Suppressor macrophage (primary cell): ENCODE data around the gene KLHL25.
A peak's percentile ranks its signal among the peaks of the same experiment; 100 is the strongest.

Source experiments
- DNase-seq, 4 experiments: peaks; one replicate each; pipeline ENCODE4 v3.0.0-alpha.2; 2020 to 2022

The KLHL25 gene

DNA sequence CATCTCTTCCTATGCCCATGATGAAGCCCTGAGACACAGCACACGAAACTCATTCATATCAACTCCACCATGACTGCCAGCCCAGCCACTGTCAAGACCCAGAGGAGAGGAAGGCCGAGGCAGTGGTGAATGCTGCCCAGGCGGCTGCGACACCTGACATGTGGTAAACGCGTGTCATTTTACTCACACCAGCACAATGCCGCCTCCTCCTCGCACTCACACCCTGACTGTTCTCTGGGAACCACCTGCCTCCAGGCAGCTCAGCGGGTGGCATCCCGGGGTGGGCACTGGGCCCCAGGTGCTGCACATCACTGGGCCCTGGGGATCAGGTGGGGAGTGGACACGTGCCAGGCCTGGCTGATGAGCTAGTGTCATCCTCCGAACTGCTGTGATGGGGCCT, 21.5 kb downstream of the KLHL25 start:
- DNase-seq = no peak

DNA sequence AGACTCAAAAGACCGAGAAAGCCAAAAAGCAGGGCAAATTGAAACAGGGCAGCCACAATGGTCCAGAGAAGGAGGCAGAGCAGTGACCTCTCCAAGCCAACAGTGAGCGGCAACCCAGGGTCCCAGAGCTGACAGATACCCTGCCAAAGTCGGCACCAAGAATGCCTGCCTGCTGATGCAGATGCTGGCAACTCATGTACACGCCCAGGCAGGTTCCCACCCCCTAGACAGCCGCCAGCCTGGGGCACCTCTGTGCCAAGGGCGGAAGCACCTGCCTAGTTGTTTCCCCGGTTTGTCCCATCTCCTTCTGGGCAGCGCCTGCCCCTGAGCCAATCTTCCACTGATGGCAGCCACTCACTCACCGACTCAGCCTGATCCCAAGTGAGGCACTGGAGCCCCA, 22.1 kb downstream of the KLHL25 start:
- DNase-seq = no peak

DNA sequence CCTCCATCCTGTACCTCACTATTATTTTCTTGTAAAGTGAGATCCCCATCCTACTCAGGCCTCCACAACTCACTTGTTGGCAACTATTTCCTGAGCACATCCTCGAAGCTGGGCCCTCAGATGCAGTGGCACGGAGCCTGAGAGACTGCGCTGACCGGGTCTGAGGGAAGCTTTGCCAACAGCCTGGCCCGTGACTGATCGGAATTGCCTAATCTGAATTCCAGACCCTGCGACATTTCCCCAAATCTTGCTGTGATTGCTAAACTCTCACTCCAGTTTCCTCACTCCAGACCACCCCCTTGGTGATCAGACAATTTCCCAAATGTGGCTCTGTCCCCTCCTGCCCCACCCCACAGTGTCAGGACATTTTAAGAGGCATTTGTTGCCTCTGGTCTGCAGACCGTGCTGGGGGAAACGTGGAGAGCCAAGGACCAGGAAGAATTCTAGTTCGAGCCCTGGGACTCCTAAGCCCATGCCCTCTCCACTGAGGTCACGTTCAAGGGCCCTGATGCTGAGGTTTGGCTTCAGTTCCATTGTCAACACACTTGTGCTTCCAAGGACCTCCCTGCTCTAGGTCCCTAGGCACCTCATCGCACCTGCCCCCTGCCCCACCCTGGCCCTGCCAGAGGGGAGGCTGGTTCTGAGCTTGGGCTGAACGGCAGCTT, 22.8 kb downstream of the KLHL25 start:
- no peak for DNase-seq

DNA sequence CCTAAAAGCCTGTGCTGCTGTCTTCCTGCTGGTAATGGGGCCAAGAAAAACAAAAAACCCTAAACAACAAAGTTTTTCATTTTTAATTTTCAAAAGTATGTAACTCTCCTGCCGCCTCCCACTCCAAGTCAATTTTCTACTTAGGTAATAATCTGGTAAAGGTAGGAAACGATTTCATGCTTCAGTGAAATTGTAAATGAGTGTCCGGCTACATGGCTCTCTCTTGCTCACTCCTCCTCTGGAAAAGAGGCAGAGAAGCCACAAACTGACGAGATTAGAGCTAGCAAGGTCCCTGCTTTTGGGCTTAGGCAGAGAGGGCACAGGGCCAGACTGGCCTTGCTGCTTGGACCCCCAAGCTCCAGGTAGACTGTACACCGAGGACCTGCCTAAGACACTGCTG, 23.5 kb downstream of the KLHL25 start:
- no peak for DNase-seq

DNA sequence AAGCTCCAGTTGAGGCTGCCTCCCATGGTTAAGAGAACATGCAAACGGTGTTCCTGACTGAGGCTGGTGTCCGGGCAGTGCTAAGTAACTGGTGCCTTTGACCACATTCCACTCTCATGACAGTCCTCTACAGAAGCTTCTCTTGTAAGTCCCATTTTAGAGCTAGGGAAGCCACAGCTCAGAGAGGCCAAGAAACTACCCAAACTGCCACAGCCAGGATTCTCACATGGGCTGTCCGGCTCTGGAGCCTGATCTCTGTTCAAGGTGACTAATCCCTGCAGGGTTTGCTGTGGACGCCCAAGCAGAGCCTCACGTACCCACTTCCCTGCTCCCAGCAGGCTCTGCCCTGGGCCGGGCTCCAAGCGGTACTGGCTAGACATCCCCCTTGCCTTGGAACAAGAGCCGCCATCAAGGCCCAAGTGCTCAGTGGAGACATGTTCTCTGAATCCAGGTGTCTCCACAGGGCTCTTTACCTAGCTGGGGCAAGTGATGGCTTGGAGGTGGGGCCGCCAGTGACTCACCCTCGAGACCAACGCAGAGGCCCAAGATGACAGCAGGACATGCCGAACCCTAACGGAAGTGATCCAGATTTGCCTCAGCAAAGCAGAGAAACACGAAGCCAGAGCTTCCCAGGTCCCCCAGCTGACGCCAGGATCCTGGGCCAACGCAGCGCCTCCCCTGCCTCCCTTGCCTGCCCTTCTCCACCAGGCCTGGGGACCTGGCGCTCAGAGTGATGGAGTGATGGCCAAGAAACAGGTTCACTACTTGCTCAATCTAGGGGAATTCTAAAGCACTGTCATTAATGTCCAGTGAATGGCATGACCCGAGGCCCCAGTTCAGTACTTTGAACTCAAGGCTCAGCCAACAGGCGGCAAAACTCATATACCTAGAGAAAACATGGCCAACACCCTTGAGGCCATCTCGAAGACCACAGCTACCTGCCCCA, 24.4 kb downstream of the KLHL25 start:
- DNase-seq = no peak

DNA sequence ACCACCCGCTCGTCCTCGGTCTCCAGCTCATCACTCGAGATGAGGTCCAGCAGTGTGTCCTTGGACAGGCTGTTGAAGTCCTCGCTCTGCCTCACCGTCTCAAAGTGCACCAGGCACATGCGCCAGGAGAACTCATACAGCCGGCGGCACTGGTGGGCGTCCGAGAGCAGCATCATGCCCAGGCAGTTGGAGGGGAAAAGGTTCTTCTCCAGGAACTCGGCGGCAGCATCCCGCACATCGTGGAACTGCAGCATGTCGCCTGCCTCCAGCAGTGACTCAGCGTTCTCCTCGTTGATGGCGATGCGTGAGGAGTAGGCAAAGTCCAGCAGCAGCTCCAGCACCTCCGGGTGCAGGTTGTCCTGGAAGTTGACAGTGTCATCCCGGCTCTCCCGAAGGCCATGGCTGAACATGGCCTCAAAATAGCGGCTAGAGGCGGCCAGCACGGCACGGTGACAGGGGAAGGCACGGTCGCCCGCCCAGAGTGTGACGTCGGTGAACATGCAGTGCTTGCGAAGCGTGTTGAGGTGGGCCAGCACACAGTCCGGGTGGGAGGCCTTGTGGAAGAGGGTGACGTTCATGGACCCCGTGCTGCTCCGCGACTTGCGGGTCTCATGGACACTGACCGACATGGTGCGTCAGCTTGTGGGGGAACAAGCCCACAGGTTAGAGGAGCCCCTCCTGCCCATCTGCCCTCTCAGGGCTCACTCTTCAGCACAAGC, 25.4 kb downstream of the KLHL25 start:
- no peak for DNase-seq

DNA sequence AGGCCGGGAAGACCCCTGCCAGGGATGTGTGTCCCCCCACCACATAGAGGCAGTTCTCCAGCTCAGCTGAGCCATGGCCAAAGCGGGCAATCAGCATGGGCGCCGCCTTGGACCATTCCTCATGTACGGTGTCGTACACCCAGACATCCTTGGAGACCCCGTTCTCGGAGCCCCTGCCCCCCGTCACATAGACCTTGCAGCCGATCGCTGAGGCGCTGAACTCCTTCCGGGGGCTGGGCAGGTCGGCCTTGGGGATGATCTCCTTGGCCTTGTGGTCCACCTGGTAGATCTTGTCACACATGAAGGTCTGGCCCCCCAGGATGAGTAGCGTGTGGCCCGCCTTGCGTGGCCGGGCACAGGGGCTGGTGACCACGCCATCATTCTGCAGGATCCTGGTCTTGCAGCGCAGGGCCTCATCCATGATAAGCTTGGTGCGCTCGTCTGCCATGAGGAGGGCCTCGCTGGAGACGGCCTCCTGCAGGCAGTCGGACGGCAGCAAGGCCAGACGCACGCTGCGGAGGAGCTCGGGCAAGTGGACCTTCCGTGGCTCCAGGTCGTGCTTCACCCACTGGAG, 26.0 kb downstream of the KLHL25 start:
- no peak for DNase-seq

DNA sequence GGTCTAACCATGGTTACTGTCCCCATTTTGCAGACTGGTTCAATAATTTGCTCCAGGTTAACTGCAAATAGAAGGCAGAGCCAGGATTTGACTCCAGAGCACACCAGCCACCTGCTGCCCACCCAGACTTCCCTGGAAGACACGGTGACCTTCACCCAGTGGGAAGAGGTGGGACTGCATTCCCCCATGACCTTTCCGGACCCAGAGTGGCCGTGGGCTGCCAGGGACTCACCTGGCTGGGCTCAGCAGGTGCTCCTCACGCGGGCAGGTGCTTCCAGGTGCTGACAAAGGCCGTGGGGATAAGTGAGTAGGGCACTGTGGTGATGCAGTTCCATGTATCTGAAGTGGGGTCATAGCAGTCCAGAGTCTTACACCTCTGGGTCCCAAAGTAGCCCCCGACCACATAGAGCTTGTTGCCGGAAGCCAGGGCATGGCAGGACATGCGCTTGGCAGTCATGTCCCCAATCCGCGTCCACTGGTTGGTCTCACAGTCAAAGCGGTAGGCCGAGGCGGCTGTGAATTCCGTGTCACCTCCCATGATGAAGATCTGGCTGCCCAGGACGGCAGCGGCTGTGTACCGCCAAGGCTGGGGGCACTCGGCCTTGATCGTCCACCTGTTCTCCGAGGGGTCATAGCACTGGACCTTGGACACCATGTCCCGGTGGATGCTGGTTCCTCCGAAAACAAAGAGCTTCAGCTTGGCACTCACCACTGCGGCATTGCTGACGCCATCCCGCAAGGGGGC, 26.8 kb downstream of the KLHL25 start:
- DNase-seq = no peak

DNA sequence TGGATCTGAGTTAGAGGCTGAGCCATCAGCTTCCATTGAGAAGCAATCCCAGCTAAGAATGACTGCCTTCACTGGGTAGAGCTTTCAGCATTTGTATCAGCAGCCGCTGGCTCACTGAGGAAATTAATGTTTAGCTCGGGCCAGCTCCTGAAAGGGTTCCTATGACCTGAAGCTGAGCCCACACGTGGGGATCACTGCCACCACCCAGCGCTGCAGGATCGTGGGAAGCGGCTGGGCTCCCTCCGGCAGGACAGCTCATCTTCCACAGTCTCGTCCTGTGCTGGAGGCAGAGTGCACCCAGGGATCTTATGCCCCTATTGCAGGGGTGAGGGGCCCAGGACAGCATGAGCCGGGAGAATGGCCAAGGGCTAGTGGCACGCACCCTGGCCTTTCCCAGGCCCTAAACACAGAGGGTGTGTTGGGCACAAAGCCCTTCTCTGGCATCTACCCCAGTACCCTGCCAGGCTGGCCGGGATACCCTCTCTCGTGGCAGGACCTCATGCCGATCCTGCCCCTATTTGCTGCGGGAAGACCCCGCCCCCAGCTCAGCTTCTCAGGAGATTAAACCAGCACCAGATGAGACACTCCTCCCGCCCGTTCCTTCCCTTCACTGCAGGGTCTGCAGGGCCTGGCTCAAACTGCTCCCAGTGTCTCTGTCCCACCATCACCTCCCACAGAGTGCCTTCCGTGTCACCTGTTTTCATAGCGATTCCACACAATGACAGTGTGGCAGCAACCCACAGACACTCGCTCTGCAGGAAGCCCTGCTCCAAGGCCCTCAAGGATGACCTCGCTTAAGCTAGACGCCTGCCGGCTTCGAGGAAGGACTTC, 28.5 kb downstream of the KLHL25 start:
- DNase-seq = no peak

DNA sequence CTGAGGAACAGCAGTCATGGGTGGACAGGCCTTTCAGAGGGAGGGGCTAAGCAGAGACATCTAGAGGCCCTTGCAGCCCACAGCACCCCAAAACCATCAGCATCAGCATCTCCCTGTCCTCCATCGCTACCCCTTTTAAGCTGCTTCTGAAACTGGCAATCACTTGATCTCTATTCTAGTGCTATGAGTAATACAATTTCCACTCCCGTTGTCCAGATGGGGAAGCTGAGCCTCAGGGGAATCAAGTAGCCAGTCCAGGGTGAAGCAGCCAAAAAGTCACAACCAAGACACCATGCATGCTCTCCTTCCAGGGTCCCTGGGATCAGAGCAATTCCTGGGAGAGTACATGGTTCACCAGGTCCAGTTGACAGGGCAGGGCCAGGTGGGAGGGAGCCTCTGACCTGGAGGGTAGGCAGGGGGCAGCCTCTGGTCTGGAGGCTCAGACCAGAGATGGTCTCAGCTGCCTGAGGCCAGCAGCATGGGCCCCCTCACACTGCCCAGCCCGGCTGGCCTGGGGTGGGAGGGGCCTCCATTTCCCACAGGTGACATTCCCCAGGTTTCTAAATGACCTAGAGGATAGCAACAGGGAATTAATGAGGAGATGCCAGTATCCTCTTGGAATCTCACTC, 30.0 kb downstream of the KLHL25 start:
- DNase-seq = peak in 3 of 4 experiments; percentile 30 to 43 (median 40)

DNA sequence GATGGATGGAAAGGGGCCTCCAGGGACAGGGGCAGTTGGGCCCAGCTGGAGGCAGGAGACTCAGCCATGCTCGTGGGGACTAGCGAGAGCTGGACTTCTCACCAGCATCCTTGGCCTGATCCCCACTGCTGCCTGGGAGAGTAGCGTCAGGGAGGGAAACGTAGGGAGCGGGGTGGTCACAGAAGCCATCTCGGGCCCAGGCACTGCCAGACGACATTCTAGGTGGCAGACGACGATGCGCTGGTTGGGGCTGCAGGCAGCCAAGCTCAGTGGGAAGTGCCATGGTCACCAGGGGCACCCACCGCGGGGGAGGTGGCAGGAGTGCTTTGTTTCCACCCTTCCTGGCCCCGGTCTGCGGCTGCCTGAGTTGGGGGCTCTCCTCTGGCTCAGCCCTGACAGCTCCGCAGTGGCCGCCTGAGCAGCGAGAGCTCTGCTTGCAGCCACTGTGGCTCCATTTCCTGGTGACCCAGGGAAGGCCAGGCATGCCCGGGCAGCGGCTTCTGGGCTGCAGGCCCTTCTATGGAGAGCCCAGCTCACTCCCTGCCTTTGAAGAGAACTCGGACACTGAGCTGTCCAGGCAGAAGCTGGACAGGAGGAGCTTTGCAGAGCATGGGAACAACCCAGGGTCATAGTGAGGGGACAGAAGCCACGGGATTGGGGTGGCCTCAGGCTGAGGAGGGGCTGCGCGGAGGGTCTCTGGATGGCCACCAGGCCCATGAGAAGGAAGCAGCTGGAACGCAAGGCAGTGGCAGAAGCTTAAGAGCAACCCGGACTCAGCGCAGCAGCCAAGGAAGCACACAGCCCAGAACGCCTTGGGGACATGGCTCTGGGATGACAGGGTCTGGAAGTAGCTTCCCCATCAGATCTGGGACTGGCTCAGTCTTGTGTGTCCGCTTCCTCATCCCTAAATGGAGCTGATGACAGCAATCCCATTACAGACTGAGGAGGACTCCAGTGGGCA, 30.8 kb downstream of the KLHL25 start:
- no peak for DNase-seq

DNA sequence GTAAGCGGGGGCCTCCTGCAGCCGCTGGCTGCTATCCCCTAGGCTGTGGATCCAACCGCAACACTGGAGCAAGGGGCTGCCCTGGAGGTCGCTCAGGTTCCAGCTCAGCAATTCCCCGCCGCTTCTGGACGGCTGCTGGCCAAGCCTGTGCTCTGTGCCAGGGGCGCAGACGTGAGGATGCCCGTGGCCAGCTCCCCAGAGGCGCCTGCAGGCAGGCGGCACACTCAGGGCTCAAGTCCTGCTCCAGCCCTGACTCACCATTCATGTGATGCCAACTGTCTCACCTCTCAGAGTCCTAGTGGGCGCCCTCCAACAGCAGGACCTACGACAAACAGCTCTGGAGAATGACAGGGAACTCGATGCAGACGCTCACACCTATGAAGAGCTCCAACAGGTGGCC, 31.6 kb downstream of the KLHL25 start:
- no peak for DNase-seq

DNA sequence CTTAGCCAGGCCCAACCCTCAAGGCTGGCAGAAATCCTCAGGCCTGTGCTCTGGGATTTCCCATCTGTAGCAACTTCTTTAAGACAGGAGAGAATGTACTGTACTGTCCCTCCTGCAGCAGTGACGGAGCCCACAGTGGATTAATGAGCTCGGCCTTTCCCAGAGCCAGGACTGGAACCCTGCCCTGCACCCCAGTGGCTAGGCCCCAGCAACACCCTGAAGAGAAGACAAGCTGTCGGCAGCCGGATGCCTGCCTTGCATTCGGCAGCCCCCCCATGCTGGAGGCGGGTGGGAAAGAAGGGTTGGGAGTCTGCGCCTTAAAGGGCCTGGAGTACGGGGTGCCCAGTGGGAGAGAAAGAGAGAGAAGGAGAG, 32.0 kb downstream of the KLHL25 start:
- DNase-seq = no peak

DNA sequence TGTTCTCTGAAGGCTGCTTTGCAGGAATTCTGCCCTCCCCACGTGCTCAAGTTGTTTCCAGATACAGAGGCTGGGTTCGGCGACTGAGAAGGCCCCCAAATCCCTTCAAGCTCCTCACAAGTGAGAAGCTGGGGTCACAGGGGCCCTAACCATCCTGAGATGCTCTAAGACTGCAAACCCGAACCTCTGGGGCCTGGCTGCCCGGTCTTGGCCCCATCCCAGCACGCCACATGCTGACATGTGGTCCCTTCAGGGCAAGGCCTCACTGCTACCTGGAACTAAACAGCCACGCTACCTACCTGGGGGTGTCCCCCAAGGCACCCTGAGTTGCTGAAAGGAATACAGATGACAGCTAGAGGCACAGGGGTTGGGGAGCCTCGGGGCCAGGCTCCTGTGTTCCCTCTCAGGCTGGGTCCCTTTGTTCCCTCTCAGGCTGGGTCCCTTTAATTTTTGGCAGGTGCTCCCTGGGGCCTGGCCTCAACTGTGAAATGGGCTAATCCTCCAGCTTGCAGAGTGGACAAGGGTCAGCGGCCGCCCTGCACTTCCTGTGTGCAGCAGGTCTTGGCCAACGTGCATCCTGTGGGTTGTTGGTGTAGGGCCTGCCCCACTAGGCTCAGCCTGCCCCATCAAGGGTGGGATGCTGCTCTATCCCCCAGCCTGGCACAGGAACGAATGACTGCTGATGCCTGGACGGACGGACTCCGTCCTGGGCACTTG, 32.5 kb downstream of the KLHL25 start:
- no peak for DNase-seq

DNA sequence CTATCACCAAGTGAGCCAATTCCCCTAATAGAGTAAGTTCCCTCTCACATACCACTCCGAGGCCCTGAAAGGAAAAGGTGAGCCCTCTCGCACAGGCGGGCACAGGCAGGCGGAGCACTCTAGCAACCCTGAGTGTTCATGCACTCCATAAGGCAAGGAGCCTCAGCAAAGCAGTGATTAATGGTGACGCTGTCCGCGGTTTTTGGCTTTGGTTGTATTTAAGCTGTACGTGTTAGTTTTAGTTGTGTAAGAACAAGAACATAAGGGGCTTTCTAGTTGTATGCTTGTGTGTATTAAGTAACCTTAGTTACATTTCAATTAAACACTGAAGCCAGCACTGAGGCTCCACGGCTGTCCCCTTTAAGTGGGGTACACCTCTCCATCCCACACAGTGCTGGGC, 33.1 kb downstream of the KLHL25 start:
- no peak for DNase-seq

DNA sequence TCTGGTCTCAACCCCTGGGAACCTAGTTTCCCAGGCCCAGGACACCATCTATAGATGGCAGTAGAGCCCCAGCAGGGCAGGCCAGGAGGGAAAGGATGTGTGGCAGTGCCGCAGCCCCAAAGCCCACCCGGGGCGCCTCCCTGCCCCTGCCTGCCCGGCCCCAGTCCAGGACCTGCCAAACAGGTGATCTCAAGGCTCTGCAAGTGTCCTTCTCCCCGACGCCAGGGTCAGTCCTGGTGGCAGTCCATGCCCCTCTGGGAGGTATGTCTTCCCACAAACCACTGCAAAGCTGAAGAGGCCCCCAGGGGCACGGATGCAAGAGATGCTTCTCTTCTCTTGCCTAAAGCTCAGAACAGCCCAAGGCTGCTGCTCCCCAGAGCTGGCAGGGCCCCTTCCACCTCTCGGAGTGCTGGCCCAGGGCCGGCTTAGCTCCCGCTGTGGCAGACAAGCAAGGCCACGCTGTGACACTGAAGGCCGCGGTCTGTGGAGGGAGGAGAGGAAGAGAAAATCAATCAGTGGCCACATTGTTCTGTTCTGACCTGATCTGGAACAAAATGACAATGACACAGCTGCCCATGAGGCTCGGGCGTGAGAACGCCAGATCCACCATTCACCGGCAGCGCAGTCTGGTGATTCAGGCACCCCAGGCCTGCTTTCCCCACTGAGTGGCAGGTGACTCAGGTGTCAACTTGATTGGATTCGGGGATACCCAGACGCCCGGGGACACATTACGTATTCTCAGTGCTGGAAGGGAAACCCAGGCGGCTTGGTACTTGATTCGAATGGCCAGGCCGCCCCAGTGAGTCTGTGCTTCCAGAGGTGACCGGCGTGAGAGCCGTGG, 34.0 kb downstream of the KLHL25 start:
- no peak for DNase-seq

DNA sequence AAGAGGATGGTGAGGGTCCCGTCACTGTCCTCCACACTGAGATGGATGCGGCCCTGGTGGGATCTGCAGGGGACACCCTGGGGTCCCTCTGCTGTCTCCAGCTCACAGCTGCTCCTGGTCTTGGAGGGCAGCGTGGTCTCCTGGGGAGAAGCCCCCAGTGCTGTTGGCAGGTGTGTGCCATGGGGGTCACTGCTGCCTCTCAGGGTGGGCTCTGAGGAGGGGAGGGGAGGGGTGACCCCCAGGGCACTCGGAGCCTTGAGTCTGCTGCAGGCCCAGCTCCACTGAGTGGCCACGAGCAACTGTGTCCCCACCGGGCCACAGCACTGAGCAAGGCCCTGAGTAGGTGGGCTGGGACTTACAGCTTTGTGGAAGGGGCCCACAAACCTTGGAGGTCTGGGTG, 34.7 kb downstream of the KLHL25 start:
- no peak for DNase-seq

DNA sequence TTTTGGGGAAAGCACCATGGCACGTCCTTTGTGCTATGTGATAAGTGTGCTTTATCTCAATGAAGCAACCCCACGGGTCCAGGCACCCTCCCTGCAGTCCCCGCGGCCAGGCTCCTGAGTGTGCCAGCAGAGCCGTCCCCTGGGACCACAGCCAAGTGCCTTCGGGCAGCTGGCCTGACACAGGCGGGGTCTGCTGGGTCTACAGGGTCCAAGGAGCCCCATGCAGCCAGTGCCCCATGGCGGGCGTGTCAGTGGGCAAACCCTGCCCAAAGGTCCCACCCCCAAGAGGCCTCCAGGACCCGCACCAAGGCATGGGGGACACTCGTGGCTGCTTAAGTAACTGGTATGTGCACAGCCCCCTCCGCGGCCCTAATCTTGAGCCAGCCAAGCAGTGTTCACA, 35.3 kb downstream of the KLHL25 start:
- no peak for DNase-seq
